SU-DHL-6 (cell line): ENCODE measurements around the gene CRKL.

Source experiments
- H2AFZ ChIP-seq: fragments of 200-600 bp; sonication (generic); 2 replicates; pipeline ENCODE4 v1.6.1; 2014; ENCODE audit warnings: low read depth, mild to moderate bottlenecking, moderate library complexity, mixed read lengths, antibody characterized with exemption, low read length; ENCODE audit not compliant: severe bottlenecking
- H3F3A ChIP-seq: fragments of 200-600 bp; shearing (Covaris generic); 2 replicates; pipeline ENCODE4 v1.6.0; 2016; ENCODE audit warnings: antibody characterized with exemption, mild to moderate bottlenecking; ENCODE audit not compliant: insufficient read depth
- H3K27ac ChIP-seq: fragments of 200-600 bp; sonication (generic); 2 replicates; pipeline ENCODE4 v1.5.1; 2016; ENCODE audit warnings: low read depth, mild to moderate bottlenecking, low read length, moderate library complexity, mixed read lengths
- H3K27me3 ChIP-seq: fragments of 200-600 bp; sonication (generic), shearing (Covaris generic); 2 replicates; pipeline ENCODE4 v1.6.0; 2014; ENCODE audit warnings: mild to moderate bottlenecking, low read length
- H3K36me3 ChIP-seq: fragments of 200-600 bp; sonication (generic); 2 replicates; pipeline ENCODE4 v1.6.1; 2014; ENCODE audit warnings: mild to moderate bottlenecking, low read length, mixed read lengths
- H3K4me2 ChIP-seq: fragments of 300-600, 200-600 bp; shearing (Covaris generic), sonication (generic); 2 replicates; pipeline ENCODE4 v1.6.0; 2014; ENCODE audit warnings: low read length, low read depth, mild to moderate bottlenecking; ENCODE audit not compliant: poor library complexity, severe bottlenecking
- H3K4me3 ChIP-seq: fragments of 200-600 bp; sonication (generic); 2 replicates; pipeline ENCODE4 v1.5.1; 2014; ENCODE audit warnings: antibody characterized with exemption, low read length, mild to moderate bottlenecking, mixed read lengths; ENCODE audit not compliant: insufficient read depth, poor library complexity, severe bottlenecking
- H3K79me2 ChIP-seq: fragments of 200-600 bp; sonication (generic); 2 replicates; pipeline ENCODE4 v1.6.1; 2014; ENCODE audit warnings: mild to moderate bottlenecking, low read length, moderate library complexity; ENCODE audit not compliant: insufficient read depth
- H3K9ac ChIP-seq: fragments of 200-600 bp; sonication (generic); 2 replicates; pipeline ENCODE4 v1.7.0; 2014; ENCODE audit warnings: mild to moderate bottlenecking, low read length
- H3K9me2 ChIP-seq: fragments of 200-600 bp; sonication (generic); replicated peaks from 2 replicates; pipeline ENCODE4 v1.6.1; 2014; ENCODE audit warnings: low read length; ENCODE audit not compliant: insufficient read depth
- H3K9me3 ChIP-seq: fragments of 200-600 bp; sonication (generic); 2 replicates; pipeline ENCODE4 v1.6.1; 2014; ENCODE audit warnings: low read length, mixed read lengths; ENCODE audit not compliant: insufficient read depth
- H4K20me1 ChIP-seq: fragments of 200-600 bp; sonication (generic); 2 replicates; pipeline ENCODE4 v1.6.1; 2014; ENCODE audit warnings: low read depth, mild to moderate bottlenecking, antibody characterized with exemption, low read length, moderate library complexity, mixed read lengths
- EZH2phosphoT487 ChIP-seq: fragments of 200-600 bp; sonication (generic), shearing (Covaris generic); conservative IDR thresholded peaks from 2 replicates; pipeline ENCODE4 v1.6.1; 2018; ENCODE audit warnings: mild to moderate bottlenecking, antibody characterized with exemption, low read length, moderate library complexity, mixed read lengths
- TF ChIP-seq, protein P1 (sequence below): fragments of 200-600 bp; sonication (generic); IDR thresholded peaks from one replicate; pipeline ENCODE4 v1.5.1; 2017; ENCODE audit warnings: antibody characterized with exemption, mild to moderate bottlenecking, low read length, moderate library complexity; ENCODE audit not compliant: insufficient read depth, poor library complexity, severe bottlenecking

The CRKL gene

DNA sequence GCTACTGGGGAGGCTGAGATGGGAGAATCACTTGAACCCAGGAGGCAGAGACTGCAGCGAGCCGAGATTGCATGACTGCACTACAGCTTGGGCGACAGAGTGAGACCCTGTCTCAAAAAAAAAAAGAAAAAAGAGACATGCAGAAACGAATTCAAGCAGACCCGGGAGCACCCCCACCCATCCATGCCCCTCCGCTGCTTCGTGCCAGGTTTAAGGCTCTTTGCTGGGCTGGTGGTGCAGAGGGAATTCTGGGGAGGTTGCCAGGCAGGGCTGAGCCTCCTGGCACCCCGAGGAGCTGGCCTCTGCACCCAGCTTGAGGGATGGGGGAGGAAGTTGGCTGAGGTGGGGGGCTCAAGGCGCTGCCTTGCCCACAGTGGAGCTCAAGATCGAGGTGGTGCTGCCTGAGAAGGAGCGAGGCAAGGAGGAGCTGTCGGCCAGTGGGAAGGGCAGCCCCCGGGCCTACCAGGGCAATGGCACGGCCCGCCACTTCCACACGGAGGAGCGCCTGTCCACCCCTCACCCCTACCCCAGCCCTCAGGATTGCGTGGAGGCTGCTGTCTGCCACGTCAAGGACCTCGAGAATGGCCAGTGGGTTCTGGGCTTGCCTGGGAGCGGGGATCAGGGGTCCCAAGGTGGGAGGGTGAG is 55.8 kb downstream of the CRKL start:
- no peaks in the 10 kb centered on the region for H4K20me1 ChIP-seq
- no peaks in the 10 kb centered on the region for H3F3A ChIP-seq
- H3K4me3 ChIP-seq: no peak overlapping the region
- no peaks in the 10 kb centered on the region for H3K36me3 ChIP-seq
- H3K9me3 ChIP-seq: no peaks in the 10 kb centered on the region
- no peak overlapping the region for H3K4me2 ChIP-seq
- no peaks in the 10 kb centered on the region for H3K9me2 ChIP-seq
- H3K79me2 ChIP-seq: no peaks in the 10 kb centered on the region
- no peak for TF ChIP-seq EZH2phosphoT487
- no peak overlapping the region for H2AFZ ChIP-seq
- no peak overlapping the region for H3K27ac ChIP-seq
- H3K27me3 ChIP-seq: no peaks in the 10 kb centered on the region
- H3K9ac ChIP-seq: no peak overlapping the region

DNA sequence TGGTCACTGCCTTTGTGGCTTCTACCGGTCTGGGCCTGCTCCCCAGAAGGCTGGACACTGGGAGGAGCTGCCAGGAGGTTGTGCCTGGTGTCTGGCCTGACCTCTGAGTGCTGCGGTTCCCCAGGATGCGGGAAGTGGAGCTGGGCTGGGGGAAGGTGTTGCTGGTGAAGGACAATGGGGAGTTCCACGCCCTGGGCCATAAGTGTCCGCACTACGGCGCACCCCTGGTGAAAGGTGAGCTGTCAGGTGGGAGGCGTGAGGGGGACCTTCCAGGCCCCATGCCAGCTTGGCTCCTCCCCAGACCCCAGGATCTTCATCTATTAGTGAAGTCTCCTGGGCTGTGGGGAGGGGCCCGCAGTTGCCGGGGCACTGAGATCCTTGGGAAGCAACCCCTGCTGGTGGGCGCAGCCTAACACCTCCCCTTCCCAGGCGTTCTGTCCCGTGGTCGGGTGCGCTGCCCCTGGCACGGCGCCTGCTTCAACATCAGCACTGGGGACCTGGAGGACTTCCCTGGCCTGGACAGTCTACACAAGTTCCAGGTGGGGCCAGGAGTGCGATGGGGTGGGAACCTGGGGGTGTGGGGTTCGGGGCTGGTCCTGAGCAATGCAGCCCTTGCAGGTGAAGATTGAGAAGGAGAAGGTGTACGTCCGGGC is 56.6 kb downstream of the CRKL start:
- H2AFZ ChIP-seq: no peak overlapping the region

DNA sequence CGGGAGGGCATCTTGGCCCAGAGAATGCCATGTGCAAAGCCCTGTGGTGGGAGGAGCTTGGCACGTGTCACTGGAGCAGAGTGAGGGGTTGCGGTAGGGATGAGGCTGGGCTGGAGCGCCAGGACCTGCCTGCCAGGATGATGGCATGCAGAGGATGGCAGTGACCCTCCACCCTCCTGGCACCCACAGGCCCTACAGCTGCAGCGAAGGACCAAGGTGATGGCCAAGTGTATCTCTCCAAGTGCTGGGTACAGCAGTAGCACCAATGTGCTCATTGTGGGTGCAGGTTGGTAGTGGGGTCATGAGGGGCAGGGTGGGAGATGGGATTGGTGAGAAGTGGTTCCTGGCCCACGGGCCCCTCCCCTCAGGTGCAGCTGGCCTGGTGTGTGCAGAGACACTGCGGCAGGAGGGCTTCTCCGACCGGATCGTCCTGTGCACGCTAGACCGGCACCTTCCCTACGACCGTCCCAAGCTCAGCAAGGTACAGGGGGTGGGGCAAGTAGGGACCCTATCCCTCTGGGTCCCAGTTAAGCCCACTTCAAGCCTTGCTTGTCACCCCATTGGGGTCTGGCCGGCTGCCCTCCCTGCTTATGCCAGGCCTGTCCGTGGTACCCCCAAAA is 57.2 kb downstream of the CRKL start:
- H4K20me1 ChIP-seq: no peaks in the 10 kb centered on the region
- H3K4me3 ChIP-seq: no peak overlapping the region
- H3K79me2 ChIP-seq: no peaks in the 10 kb centered on the region
- TF ChIP-seq, protein P1, sequence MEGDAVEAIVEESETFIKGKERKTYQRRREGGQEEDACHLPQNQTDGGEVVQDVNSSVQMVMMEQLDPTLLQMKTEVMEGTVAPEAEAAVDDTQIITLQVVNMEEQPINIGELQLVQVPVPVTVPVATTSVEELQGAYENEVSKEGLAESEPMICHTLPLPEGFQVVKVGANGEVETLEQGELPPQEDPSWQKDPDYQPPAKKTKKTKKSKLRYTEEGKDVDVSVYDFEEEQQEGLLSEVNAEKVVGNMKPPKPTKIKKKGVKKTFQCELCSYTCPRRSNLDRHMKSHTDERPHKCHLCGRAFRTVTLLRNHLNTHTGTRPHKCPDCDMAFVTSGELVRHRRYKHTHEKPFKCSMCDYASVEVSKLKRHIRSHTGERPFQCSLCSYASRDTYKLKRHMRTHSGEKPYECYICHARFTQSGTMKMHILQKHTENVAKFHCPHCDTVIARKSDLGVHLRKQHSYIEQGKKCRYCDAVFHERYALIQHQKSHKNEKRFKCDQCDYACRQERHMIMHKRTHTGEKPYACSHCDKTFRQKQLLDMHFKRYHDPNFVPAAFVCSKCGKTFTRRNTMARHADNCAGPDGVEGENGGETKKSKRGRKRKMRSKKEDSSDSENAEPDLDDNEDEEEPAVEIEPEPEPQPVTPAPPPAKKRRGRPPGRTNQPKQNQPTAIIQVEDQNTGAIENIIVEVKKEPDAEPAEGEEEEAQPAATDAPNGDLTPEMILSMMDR: no peak
- TF ChIP-seq EZH2phosphoT487: no peak
- H3K9me3 ChIP-seq: no peaks in the 10 kb centered on the region
- H3K9me2 ChIP-seq: no peaks in the 10 kb centered on the region
- H3F3A ChIP-seq: no peaks in the 10 kb centered on the region
- no peaks in the 10 kb centered on the region for H3K36me3 ChIP-seq
- H3K27ac ChIP-seq: no peak overlapping the region
- H3K27me3 ChIP-seq: no peaks in the 10 kb centered on the region
- H3K9ac ChIP-seq: no peak overlapping the region
- no peak overlapping the region for H3K4me2 ChIP-seq
- H2AFZ ChIP-seq: no peak overlapping the region

More for the DNA sequence above, 56.6 kb downstream of the CRKL start:
- H3K36me3 ChIP-seq: no peaks in the 10 kb centered on the region
- no peak overlapping the region for H3K4me2 ChIP-seq
- H3K9ac ChIP-seq: no peak overlapping the region
- H3K79me2 ChIP-seq: no peaks in the 10 kb centered on the region
- no peaks in the 10 kb centered on the region for H3K9me3 ChIP-seq
- TF ChIP-seq, protein P1: no peak
- no peak for TF ChIP-seq EZH2phosphoT487
- no peaks in the 10 kb centered on the region for H4K20me1 ChIP-seq
- no peak overlapping the region for H3K4me3 ChIP-seq
- no peaks in the 10 kb centered on the region for H3K27me3 ChIP-seq
- no peaks in the 10 kb centered on the region for H3F3A ChIP-seq
- H3K27ac ChIP-seq: no peak overlapping the region
- H3K9me2 ChIP-seq: no peaks in the 10 kb centered on the region
